CD4-positive, alpha-beta memory T cell (primary cell): ENCODE results near the gene LHX6. TPM values are rescaled to one million over a fixed set of nuclear protein-coding genes. Genes with fewer than 3 reads are reported as not detected.
A peak's percentile ranks its signal among the peaks of the same experiment; 100 is the strongest.

Source experiments
- CTCF ChIA-PET: fragments of 350-600 bp; sonication (Branson Sonifier 250); formaldehyde crosslinking; loops from one replicate; lab custom pipeline; 2021; ENCODE audit warnings: inconsistent platforms; ENCODE audit not compliant: partially characterized antibody; lab: Charles Lee
- POLR2A ChIA-PET: fragments of 350-600 bp; sonication (Branson Sonifier 250); formaldehyde crosslinking; loops from one replicate; lab custom pipeline; 2021; ENCODE audit not compliant: partially characterized antibody; lab: Charles Lee
- DNase-seq, 5 donors: peaks; one replicate each; pipeline versions ENCODE4 v3.0.0 to v3.0.0-alpha.2; 2020 to 2022; ENCODE audit warnings: mixed read lengths in 1 of 5
- H3K27ac ChIP-seq: one replicate; pipeline ENCODE4 v1.7.0; 2013; ENCODE audit warnings: low read depth, low read length
- H3K27me3 ChIP-seq: 2 replicates; pipeline ENCODE4 v1.7.0; 2013; ENCODE audit warnings: mild to moderate bottlenecking, low read length, moderate library complexity; ENCODE audit not compliant: insufficient read depth
- H3K36me3 ChIP-seq: 2 replicates; pipeline ENCODE4 v1.7.0; 2013; ENCODE audit warnings: mild to moderate bottlenecking, low read length, moderate library complexity; ENCODE audit not compliant: insufficient read depth
- H3K4me1 ChIP-seq: 2 replicates; pipeline ENCODE4 v1.7.0; 2013; ENCODE audit warnings: mild to moderate bottlenecking, low read length, moderate library complexity; ENCODE audit not compliant: insufficient read depth
- H3K4me3 ChIP-seq, 2 donors: one replicate each; pipeline ENCODE4 v1.7.0; 2013; ENCODE audit warnings: low read length in 2 of 2, mild to moderate bottlenecking in 1 of 2
- H3K9me3 ChIP-seq, 2 donors: one replicate each; pipeline ENCODE4 v1.7.0; 2013; ENCODE audit warnings: low read length in 2 of 2, control low read depth in 1 of 2; ENCODE audit not compliant: control insufficient read depth in 1 of 2
- H3K27ac Mint-ChIP-seq, 7 donors: one replicate each; pipeline ENCODE4 v1.8.0; 2020 to 2021; ENCODE audit warnings: mixed read lengths in 7 of 7, mild to moderate bottlenecking in 6 of 7, inconsistent platforms in 3 of 7, moderate library complexity in 3 of 7
- H3K27me3 Mint-ChIP-seq, 2 donors: one replicate each; pipeline ENCODE4 v1.8.0; 2020 to 2021; ENCODE audit warnings: mixed read lengths in 2 of 2
- H3K36me3 Mint-ChIP-seq, 2 donors: one replicate each; pipeline ENCODE4 v1.8.0; 2020 to 2021; ENCODE audit warnings: mixed read lengths in 2 of 2, inconsistent platforms in 1 of 2, mild to moderate bottlenecking in 1 of 2
- H3K4me1 Mint-ChIP-seq, 4 donors: one replicate each; pipeline ENCODE4 v1.8.0; 2020 to 2021; ENCODE audit warnings: mixed read lengths in 4 of 4, mild to moderate bottlenecking in 1 of 4
- H3K4me3 Mint-ChIP-seq, 8 donors: one replicate each; pipeline ENCODE4 v1.8.0; 2020 to 2021; ENCODE audit warnings: mixed read lengths in 8 of 8, mild to moderate bottlenecking in 7 of 8, moderate library complexity in 6 of 8, inconsistent platforms in 3 of 8
- H3K9me3 Mint-ChIP-seq, 8 donors: one replicate each; pipeline ENCODE4 v1.8.0; 2020 to 2021; ENCODE audit warnings: mixed read lengths in 8 of 8, mild to moderate bottlenecking in 5 of 8, inconsistent platforms in 3 of 8, moderate library complexity in 1 of 8
- intact Hi-C: fragments of 100-400 bp; cut with micrococcal nuclease; formaldehyde crosslinking; loops from one replicate; pipeline ENCODE4 v1.15.1; 2023
- polyA plus RNA-seq, 2 donors: library from polyadenylated mRNA; unstranded; fragments of 300-500 nt; fragmentation: Illumina TruSeq; gene quantifications; one replicate each; pipeline ENCODE4 v1.2.3, GENCODE V29; 2021
- total RNA-seq, 2 experiments: library from RNA; stranded (reverse); gene quantifications; one replicate each; pipeline ENCODE4 v1.2.3, GENCODE V29; 2021

The LHX6 gene
- total RNA-seq (not detected), polyA plus RNA-seq (not detected)

DNA sequence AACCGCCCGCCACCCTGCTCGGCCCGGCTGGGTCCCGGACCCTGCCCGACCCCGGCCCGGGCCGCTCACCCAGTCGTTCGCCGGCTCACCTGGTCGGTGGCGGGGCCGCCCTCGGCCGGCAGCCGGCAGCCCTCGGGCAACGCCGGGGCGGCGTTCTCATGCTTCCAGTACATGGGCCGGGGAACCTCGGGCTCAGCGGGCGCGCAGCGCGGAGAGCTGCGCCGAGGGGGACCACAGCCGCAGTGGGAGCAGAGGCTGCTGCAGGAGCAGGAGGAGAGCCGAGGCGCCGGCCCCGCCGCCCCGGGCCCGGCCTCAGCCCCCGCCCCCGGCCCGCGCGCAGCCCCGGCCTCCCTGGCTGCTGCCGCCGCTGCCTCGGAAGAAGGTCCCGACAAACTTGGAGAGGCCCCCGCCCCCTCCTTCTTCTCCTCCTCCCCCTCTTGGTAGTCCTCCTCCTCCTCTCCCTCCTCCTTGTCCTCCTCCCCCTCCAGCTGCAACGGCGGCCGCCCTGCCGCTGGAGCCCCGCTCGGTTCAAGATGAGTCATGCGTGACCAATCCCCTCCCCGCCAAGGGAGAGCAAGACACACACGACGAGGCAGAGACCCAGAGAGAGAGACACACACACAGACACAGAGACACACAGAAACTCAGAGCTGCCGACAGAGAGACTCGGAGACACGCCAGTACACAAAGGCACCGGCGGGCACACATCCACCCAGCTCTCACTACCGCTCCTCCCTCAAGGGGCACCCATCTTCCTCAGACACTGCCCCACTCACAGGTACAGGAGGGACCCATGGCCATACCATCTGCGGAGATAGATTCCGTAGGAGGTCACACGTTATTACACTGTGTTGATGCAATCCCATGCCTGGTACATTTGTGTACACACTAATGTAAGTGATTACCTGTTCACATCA is at the start of gene LHX6:
Gene LHX6 (minus strand): TSS at position 390 of the 917 bp plus-strand sequence. CDS start 217 bp downstream, at position 173.
- Histone ChIP-seq H3K4me3 (no peak within 1 kb of the TSS), H3K27me3 (peaks cover 8% of the 10 kb centered on the region), H3K36me3 (no peaks in the 10 kb centered on the region), H3K9me3 (no peaks in the 10 kb centered on the region), H3K4me1 (no peaks in the 10 kb centered on the region), H3K27ac (no peak within 1 kb of the TSS)
- no peak for DNase-seq
- POLR2A ChIA-PET, result no interaction called here
- Mint-ChIP-seq H3K36me3 (no peaks in the 10 kb centered on the region), H3K27ac (no peak within 1 kb of the TSS), H3K4me1 (peaks cover 0 to 13% (median 3%) of the 10 kb centered on the region in 4 donors), H3K9me3 (no peaks in the 10 kb centered on the region), H3K4me3 (peak within 1 kb of the TSS in 5 of 8 donors; percentile 34 to 65 (median 55)), H3K27me3 (peaks cover 26 to 27% of the 10 kb centered on the region in 2 donors)
- intact Hi-C loops, result no loop called here
- CTCF ChIA-PET, result no interaction called here

GRCh38 chr9:122277285-122277897 is 48.6 kb upstream of the LHX6 start:
- Mint-ChIP-seq H3K27ac (no peak overlapping the region), H3K36me3 (peaks cover 62 to 71% of the 10 kb centered on the region in 2 donors), H3K9me3 (peaks cover 0 to 8% (median 1%) of the 10 kb centered on the region in 8 donors), H3K27me3 (no peaks in the 10 kb centered on the region), H3K4me1 (peaks cover 14 to 22% (median 15%) of the 10 kb centered on the region in 4 donors), H3K4me3 (no peak overlapping the region)
- H3K9me3 ChIP-seq, result no peaks in the 10 kb centered on the region
- intact Hi-C loops, result no loop called here
- H3K4me1 ChIP-seq, result no peaks in the 10 kb centered on the region
- ChIA-PET CTCF (interaction anchor here (1.2 kb wide), 1 partner anchor 13 kb away, joined by 3 read pairs; the partner anchor contains the start of genes MRRF and RBM18), POLR2A (interaction anchor here (0.9 kb wide), 1 partner anchor 13 kb away, joined by 5 read pairs; the partner anchor contains the start of genes MRRF and RBM18)
- H3K4me3 ChIP-seq, result no peak overlapping the region
- H3K27me3 ChIP-seq, result no peaks in the 10 kb centered on the region
- DNase-seq, result no peak
- no peak overlapping the region for H3K27ac ChIP-seq
- peaks cover 11% of the 10 kb centered on the region for H3K36me3 ChIP-seq

GRCh38 chr9:122276096-122276495 is 47.3 kb upstream of the LHX6 start:
- Mint-ChIP-seq H3K4me3 (no peak overlapping the region), H3K4me1 (peaks cover 15 to 23% (median 19%) of the 10 kb centered on the region in 4 donors), H3K27ac (no peak overlapping the region), H3K36me3 (peaks cover 57 to 66% of the 10 kb centered on the region in 2 donors), H3K9me3 (peaks cover 0 to 8% (median 1%) of the 10 kb centered on the region in 8 donors), H3K27me3 (no peaks in the 10 kb centered on the region)
- no peaks in the 10 kb centered on the region for H3K9me3 ChIP-seq
- ChIA-PET POLR2A (no interaction called here), CTCF (interaction anchor here (0.6 to 0.7 kb wide), 2 partner anchors 9 to 29 kb away, joined by 3 to 4 read pairs; no protein-coding TSS in a partner anchor)
- H3K4me3 ChIP-seq, result no peak overlapping the region
- no peak for DNase-seq
- intact Hi-C loops, result no loop called here
- H3K27me3 ChIP-seq, result no peaks in the 10 kb centered on the region
- H3K4me1 ChIP-seq, result no peaks in the 10 kb centered on the region
- peaks cover 7% of the 10 kb centered on the region for H3K36me3 ChIP-seq
- H3K27ac ChIP-seq, result no peak overlapping the region

DNA sequence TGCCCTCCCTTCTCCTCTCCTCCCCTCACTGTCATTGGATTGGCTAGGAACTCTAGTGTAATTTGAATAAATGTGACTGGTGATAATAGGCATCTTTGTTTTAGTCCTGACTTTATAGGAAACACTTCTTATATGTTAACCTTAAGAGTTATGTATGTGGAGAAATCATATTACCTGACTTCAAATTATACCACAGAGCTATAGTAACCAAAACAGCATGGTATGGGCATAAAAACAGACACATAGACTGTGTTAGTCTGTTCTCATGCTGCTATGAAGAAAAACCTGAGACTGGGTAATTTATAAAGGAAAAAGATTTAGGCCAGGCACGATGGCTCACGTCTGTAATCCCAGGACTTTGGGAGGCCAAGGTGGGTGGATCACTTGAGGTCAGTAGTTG is 45.3 kb upstream of the LHX6 start:
- intact Hi-C loops, result no loop called here
- CTCF ChIA-PET, result no interaction called here
- POLR2A ChIA-PET, result no interaction called here
- peaks cover 47 to 50% of the 10 kb centered on the region in 2 donors for H3K36me3 Mint-ChIP-seq
- Histone ChIP-seq H3K36me3 (no peaks in the 10 kb centered on the region), H3K27ac (no peak overlapping the region), H3K4me3 (no peak overlapping the region), H3K9me3 (no peaks in the 10 kb centered on the region), H3K27me3 (no peaks in the 10 kb centered on the region), H3K4me1 (no peaks in the 10 kb centered on the region)
- H3K4me3 Mint-ChIP-seq, result no peak overlapping the region
- peaks cover 0 to 8% (median 1%) of the 10 kb centered on the region in 8 donors for H3K9me3 Mint-ChIP-seq
- peaks cover 15 to 30% (median 19%) of the 10 kb centered on the region in 4 donors for H3K4me1 Mint-ChIP-seq
- H3K27ac Mint-ChIP-seq, result peak overlapping the region in 3 of 7 donors; percentile 19 to 46 (median 35)
- no peak for DNase-seq
- no peaks in the 10 kb centered on the region for H3K27me3 Mint-ChIP-seq

- Mint-ChIP-seq H3K36me3 (peaks cover 13 to 37% of the 10 kb centered on the region in 2 donors), H3K9me3 (no peaks in the 10 kb centered on the region), H3K27me3 (no peaks in the 10 kb centered on the region), H3K27ac (peak overlapping the region in 5 of 7 donors; percentile 11 to 72 (median 37)), H3K4me3 (peak overlapping the region in 3 of 8 donors; percentile 14 to 53 (median 34)), H3K4me1 (peaks cover 24 to 70% (median 38%) of the 10 kb centered on the region in 4 donors)
- H3K27me3 ChIP-seq, result no peaks in the 10 kb centered on the region
- H3K4me3 ChIP-seq, result no peak overlapping the region
- POLR2A ChIA-PET, result interaction anchor here (0.5 kb wide), 1 partner anchor 1571 kb away, joined by 3 read pairs; no protein-coding TSS in a partner anchor
- intact Hi-C loops, result loop anchor here (10.0 kb wide), 1 partner anchor 557 kb away; the partner anchor contains the start of gene PDCL
- CTCF ChIA-PET, result interaction anchor here (0.8 to 1.1 kb wide), 2 partner anchors 8 to 11 kb away, joined by 3 read pairs; no protein-coding TSS in a partner anchor
- no peak for DNase-seq
- peaks cover 28% of the 10 kb centered on the region for H3K4me1 ChIP-seq
- no peak overlapping the region for H3K27ac ChIP-seq
- H3K36me3 ChIP-seq, result no peaks in the 10 kb centered on the region
- no peaks in the 10 kb centered on the region for H3K9me3 ChIP-seq
These were observed 39.5 kb upstream of the LHX6 start for GRCh38 chr9:122268041-122268814.

- ChIA-PET CTCF (interaction anchor here (1.4 to 1.5 kb wide), 2 partner anchors 12 to 82 kb away, joined by 3 read pairs; no protein-coding TSS in a partner anchor), POLR2A (interaction anchor here (0.5 to 2.1 kb wide), 10 partner anchors 10 to 1063 kb away, joined by 3 to 6 read pairs (median 3); partner anchors contain the start of genes MORN5, NDUFA8, PDCL and RAB14)
- Mint-ChIP-seq H3K27me3 (no peaks in the 10 kb centered on the region), H3K27ac (peak overlapping the region; percentile 94 to 100 (median 100)), H3K36me3 (peaks cover 10 to 36% of the 10 kb centered on the region in 2 donors), H3K4me1 (peaks cover 34 to 68% (median 49%) of the 10 kb centered on the region in 4 donors), H3K4me3 (peak overlapping the region; percentile 90 to 99 (median 98)), H3K9me3 (no peaks in the 10 kb centered on the region)
- H3K27ac ChIP-seq, result peak overlapping the region; percentile 97
- peak; percentile 42 to 46 (median 45) for DNase-seq
- peaks cover 3% of the 10 kb centered on the region for H3K36me3 ChIP-seq
- peaks cover 50% of the 10 kb centered on the region for H3K4me1 ChIP-seq
- H3K4me3 ChIP-seq, result peak overlapping the region; percentile 93 to 94
- no peaks in the 10 kb centered on the region for H3K9me3 ChIP-seq
- H3K27me3 ChIP-seq, result no peaks in the 10 kb centered on the region
- intact Hi-C loops, result loop anchor here (10.0 kb wide), 1 partner anchor 559 kb away; the partner anchor contains the start of gene PDCL
These were observed 36.6 kb upstream of the LHX6 start for GRCh38 chr9:122265149-122265915.
